Muscle of back (tissue), 11 donors: ENCODE data around the gene LRRC58. TPM values are rescaled to one million over a fixed set of nuclear protein-coding genes. Genes with fewer than 3 reads are reported as not detected.
"Not testable (repeated sequence)": the region's sequence is repeated elsewhere in the genome, so short reads cannot be mapped to it uniquely, and the experiment has no call there.

Experiments
- DNase-seq, 3 donors: peaks; one replicate each; pipeline versions ENCODE4 v3.0.0 to v3.0.0-alpha.2; 2013
- polyA plus RNA-seq, 10 donors: library from polyadenylated mRNA; unstranded; fragments of 120-200 nt; gene quantifications; one replicate each; pipeline ENCODE4 v1.2.1, GENCODE V29; 2013; ENCODE audit not compliant: insufficient read length in 10 of 10

Gene LRRC58
- polyA plus RNA-seq, 10 donors = 8.8 to 19.3 (median 15.3) TPM

DNA sequence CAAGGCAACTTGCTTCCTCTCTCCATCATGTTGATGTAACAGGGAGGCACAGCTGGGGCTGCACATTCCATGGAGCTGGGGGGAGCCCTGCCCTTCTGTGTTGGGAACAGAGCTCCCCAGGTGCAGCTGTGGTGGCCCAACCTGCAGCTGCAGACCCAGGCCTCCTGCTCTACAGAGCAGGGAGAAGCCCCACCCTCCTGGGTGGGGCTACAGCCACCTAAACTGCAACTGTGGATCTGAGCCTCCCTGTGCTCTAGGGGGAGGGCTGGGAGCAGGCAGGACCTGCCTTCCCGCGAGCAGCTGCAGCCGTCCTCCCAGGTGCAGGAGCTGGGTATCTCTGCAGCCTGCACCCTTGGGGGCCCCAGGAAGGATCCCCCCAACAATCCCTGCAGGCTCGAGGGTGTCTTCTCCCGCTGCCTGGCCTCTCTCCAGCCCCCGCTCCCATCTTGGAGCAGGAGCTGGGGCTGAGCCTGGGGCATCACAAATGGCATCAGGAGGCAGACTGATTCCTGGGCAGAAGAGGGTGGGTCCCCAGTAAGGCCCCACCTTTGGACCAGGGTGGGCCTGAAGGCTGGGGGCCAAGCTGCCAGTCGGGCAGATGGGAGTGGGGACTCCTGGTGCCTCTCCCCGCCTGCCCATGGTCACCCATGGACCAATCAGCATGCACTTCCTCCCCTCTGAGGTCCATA lies 7.4 kb downstream of the LRRC58 start:
- DNase-seq = no peak

DNA sequence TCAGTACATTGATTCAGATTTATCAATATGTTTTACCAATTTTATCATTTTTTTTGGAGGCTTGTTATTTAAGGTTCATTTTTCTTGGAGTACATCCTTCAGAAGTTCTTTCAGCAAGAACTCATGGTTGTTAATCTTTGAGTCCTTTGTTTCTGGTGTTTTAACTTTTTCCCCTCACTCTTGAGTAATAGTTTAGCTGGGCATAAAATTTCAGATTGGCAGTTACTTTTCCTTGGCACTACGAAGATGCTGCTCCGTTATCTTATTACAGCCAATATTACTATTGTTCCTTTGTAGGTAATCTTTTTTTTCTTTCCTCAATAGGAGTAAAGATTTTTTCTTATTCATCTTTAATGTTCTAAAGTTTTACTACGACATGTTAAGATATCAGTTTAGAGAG lies 9.8 kb downstream of the LRRC58 start:
- DNase-seq = no peak

DNA sequence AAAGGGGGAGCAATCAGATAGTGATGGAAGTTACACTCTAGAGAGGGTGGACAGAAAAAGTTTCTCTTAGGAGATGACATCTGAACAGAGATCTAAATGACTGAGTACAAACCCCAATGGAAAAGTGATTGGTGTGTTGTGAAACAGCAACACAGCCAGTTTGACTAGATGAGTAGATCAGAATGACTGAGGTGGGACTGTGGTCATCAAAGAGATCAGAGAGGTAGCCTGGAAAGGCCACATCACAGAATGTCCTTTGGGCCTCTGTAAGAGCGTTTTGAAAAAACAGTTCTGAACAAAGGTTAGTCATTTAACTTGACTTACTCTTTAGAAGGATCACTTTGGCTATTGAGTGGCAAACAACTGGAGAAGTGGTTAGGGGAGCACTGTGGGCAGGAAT lies 10.6 kb downstream of the LRRC58 start:
- no peak for DNase-seq

DNA sequence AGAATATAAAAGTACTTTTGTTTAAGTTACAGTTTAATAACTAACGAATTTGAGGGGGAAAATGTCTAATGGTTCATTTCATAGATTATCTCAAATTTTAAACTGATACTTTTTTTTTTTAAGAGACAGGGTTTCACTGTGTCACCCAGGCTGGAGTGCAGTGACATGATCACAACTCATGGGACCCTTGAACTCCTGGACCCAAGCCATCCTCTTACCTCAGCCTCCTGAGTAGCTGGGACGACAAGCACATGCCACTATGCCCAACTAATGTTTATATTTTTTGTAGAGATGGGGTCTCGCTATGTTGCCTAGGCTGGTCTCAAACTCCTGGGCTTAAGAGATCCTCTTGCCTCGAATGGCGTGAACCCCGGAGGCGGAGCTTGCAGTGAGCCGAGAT lies 16.5 kb downstream of the LRRC58 start:
- no peak for DNase-seq

DNA sequence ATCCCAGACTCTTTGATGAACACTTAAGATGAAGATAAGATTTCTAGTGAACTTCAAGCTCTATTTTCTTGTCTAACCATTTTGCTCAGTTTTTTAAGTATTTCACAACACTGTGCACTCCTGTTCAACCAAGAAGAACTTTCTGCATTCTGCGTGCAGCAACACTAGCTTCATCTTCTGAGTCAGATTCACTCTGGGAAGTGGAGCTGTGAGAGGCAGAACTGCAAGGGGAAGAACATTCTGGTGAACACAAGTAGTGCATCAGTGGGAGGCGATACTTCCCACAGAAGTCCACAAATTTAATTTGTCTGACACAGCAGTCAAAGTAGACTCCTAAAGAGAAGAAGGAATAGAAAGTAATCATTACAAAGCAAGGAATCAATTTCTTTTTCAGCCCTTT lies 18.1 kb downstream of the LRRC58 start:
- no peak for DNase-seq

DNA sequence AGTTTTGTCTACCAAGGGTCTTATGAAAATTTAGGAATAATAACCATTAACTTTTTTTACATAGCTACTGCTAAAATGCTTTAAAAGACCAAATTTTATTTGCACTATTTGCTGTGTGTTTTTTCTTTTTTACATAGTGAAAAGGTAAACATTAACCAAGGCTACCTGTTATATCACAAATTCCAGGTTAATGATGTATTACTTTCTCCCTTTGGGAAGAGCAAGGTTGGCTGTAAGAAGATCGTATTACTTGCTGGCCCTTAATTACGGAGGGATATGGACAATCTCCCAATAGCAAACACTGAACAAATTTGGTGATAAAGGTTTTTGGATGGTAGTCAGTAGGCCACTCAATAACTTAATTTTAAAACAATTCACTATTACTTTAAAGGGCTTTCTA lies 22.4 kb downstream of the LRRC58 start:
- DNase-seq = no peak

DNA sequence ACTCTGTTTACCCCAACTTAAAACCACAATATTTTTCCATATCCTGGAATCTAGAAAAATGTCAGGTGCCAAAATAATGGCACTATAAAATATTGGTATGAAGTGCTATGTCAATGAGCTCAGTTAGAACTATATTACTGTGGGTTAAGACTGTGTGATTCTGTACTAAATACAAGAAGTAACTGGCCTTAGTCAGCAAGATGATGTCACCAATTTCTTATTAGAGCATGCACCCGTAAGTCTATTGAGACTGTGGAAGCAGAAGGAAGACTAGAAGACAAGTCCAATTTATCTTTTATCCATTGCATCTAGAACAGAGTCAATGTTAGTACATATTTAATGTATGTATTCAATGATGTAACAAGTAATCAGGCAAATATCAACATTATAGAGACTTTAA lies 25.0 kb downstream of the LRRC58 start:
- DNase-seq = peak in 1 of 3 donors; percentile 5

DNA sequence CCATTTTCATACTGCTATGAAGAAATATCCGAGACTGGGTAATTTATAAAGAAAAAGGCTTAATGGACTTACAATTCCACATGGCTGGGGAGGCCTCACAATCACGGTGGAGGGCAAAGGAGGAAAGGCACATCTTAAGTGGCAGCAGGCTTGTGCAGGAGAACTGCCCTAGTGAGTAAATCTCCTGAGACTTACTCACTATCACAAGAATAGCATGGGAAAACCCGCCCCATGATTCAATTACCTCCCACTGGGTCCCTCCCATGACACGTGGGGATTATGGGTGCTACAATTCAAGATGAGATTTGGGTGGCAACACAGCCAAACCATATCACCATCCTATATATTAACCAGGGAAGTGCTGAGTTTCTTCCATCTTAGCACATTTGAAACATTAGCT lies 25.4 kb downstream of the LRRC58 start:
- DNase-seq = not testable (repeated sequence)

DNA sequence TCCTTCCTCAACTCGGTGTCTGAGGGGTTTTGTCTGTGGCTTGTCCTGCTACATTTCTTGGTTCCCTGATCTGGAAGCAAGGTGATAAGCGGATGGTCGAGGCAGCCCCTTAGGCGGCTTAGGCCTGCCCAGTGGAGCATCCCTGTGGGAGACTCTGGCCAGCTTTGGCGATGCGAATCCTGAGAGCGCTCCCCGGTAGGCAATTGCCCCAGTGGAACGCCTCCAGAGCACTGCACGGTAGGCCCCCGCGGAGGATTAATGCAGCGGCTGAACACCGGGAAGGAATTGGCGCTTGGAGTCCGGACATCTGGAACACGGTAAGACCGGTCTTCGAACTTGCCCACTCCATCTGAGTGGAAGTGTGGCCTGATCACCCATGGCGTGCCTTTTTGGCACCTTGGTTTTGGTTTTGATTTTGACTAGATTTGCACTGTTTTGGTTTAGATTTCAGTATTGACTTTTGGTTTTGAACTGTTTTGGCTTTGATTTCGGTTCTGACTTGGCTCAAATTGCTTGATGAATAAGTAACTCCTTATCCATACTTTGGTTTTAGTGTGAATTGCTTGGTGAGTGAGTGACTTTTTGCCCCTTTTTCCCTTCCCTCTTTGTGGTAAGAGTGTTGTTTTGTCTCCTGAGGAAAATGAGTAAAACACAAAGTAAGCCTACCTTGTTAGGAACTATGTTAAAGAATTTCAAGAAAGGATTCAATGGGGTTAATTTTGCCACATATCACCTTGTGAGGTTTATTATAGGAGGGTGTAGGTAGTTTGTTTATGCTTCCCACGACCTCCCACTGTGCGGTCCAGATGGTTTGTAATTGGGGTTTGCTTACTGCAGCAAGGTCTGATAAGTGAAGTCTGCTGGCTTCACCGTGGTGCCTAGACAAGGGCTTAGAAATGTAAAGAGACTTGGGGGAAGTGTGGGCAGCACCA lies 37.0 kb downstream of the LRRC58 start:
- DNase-seq = no peak

DNA sequence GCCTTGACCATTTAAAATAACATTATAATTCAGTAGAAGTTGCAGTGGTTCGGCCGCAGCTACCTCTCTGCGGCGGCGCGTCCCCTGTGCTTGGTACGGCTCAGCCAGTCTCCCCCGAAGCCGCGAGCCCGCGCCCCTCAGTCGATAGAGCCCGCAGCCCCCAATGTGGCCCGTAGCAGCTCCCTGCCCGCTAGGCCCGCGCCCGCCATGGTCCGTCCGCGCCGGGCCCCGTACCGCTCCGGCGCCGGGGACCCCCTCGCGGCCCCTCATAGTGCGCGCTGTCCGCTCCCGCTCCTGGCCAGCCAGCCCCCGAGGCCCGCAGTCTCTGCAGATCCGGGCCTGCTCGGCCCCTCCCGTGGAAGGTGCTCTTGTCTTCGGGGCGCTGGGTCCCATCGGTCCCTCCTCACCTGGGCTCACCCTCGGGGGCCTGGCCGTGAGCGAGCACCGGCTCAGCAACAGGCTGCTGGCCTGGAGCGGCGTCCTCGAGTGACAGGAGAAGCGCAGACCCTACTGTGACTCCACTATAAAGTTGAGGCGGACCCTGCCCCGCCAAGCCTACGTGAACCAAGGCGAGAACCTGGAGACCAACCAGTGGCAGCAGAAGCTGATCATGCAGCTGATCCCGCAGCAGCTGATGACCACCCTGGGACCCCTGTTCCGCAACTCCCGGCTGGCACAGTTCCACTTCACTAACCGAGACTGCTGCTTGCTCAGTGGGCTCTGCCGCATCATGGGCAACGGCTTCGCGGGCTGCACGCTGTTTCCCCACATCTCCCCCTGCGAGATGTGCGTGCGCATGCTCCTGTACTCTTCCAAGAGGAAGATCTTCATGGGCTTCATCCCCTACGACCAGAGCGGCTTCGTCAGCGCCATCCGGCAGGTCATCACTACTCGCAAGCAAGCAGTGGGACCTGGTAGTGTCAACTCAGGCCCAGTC lies 42.4 kb downstream of the LRRC58 start:
- no peak for DNase-seq

DNA sequence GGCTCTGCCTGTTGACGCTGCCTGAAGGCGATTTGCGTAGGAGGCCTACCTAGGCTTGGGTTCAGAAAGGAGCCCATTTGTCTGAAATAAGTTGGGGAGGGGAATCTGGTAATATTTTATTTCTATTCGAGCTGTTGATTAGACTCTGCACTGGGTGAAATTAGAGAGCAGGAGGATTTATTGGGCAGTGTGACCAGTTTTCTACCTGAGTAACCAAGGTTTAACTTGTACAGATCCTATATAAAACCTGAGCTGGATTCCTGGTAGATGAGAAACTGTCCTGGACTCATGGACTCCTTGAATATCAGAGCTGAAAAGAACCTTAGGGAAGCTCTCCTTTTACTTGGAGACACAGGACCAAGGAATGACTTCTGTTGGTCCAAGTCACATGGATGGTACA lies 44.5 kb downstream of the LRRC58 start:
- DNase-seq = no peak

DNA sequence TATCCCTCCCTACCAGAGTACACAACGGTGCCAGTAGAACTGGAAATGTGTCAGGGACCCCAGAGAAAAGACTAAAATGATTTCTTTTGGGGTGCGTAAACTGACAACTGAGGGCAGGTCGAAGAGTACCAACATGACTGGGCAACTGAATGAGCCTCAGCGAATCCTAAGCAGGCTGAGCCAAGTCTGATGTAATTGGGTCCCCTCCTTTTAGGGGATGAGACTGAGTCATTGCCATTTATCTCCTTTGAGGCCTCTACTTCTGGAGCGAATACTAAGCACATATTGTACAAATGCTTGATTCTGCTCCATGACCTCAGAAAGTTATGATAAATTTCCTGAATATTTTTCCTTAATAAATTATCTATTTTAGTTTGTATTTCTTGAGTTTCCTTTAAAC lies 46.8 kb downstream of the LRRC58 start:
- DNase-seq = peak; percentile 15 to 52 (median 49)

DNA sequence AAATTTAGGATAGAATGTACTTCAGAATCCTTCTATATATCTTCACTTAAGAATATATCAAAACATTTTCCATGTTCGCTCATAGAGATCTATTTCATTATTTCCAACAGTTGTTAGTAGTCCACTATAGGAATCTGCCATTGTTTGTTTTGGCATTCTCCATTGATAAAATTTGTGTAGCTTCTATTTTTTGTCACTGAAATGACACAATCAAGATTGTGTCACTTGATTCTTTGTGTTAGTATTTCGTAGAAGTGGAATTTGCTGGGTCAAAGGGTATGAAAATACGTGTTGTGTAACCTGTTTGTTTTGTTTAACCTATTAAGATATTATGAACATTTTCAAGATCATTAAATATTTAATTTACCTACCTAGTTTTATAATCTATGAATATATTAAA lies 48.2 kb downstream of the LRRC58 start:
- DNase-seq = no peak

DNA sequence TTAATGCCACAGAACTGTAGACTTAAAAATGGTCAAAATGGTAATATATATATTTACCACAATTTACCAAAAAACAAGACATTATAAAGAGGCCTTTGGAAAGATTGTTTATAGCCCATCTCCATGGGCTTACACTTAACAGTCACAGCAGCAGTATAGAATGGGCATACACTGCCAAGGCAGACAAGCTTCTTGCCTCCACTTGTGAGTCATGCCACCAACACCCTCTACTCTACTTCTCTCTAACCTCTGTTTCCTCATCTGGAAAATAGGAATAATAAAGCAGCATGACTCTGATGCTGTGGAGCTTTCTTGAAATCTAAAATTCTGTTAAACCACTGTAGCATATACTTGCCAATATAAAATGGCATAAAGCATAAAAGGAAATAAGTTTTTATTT lies 49.8 kb downstream of the LRRC58 start:
- DNase-seq = no peak

DNA sequence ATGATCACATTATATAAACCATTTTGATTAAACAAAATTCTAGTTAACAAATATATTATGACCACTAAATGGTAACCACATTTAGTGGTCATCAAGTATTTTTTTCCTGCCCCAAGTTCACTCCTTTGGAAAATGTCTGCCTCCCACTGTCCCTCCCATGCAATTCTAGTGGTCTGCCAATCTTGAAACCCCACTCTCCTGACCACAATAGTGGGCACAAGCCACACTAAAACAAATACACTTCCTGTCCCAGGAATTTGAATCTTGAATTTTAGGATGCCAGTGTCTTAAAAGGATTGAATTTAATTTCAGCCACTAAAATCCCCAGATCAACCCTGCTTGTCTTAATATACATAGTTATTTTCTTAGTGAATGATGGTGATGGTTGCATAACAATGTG lies 50.2 kb downstream of the LRRC58 start:
- DNase-seq = no peak

DNA sequence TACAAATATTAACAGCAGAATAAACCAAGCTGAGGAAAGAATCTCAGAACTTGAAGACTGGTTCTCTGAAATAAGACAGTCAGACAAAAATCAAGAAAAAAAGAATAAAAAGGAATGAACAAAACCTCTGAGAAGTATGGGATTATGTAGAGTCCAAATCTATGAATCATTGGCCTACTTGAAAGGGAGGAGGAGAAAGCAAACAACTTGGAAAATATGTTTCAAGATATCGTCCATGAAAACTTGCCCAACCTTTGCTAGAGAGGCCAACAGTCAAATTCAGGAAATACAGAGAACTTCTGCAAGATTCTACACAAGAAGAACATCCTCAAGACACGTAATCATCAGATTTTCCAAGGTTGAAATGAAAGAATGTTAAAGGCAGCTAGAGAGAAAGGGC lies 57.6 kb downstream of the LRRC58 start:
- not testable (repeated sequence) for DNase-seq

DNA sequence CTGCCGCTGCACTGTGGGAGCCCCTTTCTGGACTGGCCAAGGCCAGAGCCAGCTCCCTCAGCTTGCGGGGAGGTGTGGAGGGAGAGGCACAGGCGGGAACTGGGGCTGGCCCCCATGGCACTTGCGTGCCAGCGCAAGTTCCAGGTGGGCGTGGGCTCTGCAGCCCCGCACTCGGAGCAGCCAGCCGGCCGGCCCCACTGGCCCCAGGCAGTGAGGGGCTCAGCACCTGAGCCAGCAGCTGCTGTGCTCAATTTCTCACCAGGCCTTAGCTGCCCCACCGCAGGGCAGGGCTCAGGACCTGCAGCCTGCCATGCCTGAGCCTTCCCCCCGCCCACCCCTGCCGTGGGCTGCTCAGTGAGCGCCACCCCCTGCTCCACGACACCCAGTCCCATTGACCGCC lies 59.5 kb downstream of the LRRC58 start:
- no peak for DNase-seq

DNA sequence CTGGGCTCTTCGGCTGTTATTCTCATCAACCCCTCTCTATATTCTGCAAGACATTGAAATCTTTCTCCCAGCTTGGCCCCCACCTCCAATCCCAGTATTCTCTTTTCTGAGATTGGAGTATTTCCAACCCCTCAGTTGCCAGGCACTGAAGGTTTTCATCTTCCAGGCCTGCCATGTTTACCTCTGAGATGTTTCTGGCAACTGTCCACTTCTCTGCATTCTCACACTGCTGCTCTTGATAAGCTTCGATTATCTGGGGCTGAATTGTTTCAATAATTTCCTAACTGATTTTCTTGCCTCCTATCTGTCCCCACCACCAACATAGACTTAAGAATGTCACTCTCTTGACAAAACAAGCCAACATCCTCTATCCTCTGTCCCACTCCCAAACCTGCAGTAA lies 62.7 kb downstream of the LRRC58 start:
- DNase-seq = no peak

DNA sequence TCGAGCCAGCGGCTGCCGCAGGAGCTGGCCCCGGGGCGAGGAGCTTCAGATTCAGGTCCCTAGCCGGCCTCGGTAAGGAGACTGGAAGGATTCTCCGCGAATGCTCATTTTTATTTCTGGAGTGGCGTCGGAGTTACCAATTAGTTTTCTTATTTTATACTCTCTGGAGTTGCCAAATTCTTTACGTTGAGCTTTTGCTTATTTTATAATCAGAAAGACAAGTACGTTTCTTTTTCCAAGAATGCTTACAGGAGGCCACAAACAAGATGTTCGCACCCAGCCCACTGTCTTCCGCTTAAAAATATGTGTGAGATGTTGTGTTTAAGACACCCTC lies 63.7 kb downstream of the LRRC58 start:
- DNase-seq = no peak

DNA sequence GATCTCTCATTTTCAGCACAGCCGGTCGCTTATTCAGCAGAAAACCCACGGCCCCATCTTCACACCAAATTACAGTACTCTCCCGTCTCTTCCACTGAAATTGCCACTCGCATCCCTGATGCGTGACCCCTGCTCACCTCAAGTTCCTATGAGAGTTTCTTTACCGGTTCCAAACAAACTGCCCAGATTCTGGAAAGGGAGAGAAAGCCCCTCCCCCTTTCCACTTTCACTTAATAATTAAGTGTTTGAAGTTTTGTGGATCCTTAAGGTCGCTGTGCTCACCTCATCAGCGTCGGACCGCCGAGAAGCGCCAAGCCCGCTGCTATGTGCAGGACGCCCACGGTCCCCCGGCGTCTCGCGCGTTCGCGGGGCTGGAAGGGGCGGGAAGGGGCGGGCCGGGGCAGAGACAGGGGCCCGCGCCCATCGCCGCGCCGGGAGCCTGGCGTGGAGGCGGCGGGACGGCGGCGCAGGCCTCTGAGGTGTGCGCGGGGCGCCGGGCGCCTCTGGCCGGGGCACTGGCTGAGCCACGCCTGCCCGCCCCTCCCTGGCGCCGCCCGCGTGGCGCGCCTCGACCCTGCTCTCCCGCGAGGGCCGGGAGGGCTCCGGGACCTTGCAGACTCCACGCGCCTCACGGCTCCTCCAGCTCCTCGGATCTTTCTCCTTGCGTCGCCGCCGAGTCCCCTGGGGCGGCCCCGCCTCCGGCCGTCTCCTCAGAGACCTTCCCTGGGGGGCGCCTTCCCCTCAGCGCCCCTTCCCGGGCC lies 64.2 kb downstream of the LRRC58 start, which contains the start of gene GPR156:
TSS of gene GPR156 (minus strand) at position 476 of the 761 bp plus-strand sequence. CDS start 41,124 bp downstream, outside the sequence.
- DNase-seq = peak in 1 of 3 donors; percentile 63

DNA sequence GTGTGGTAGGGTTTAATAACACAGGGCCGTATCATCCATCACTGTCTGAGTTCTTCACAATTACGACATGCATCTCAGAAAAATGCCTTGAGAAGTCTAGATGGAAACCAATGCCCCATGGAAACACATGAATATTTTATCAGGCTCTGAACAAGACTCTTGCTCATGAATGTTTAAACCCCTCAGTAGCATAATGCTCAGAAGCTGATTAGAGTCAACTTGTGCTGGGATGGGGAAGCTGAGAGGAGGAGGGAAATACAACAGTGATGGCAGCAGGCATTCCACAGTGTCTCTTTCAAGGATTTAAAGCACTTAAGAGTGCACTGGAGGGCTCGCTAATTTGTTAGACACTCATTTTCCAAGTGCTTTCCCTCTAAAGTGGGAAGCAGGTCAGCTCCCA lies 67.9 kb downstream of the LRRC58 start:
- no peak for DNase-seq
